Upper lobe of right lung (tissue), 1 donor: ENCODE results near the gene DUSP12. TPM values are rescaled to one million over a fixed set of nuclear protein-coding genes. Genes with fewer than 3 reads are reported as not detected.

Experiments
- ATAC-seq: fragments of 200-7000 bp; cut with Tn5 transposase; one replicate; pipeline ENCODE4 v1.9.1; 2020; ENCODE audit warnings: mild to moderate bottlenecking, moderate library complexity
- DNase-seq: peaks from one replicate; pipeline ENCODE4 v3.0.0-alpha.2; 2020
- H3K27ac ChIP-seq: fragments of 200-600 bp; one replicate; pipeline ENCODE4 v1.8.0; 2022
- H3K27me3 ChIP-seq: fragments of 200-600 bp; one replicate; pipeline ENCODE4 v1.8.0; 2022; ENCODE audit warnings: mild to moderate bottlenecking
- H3K36me3 ChIP-seq: fragments of 200-600 bp; one replicate; pipeline ENCODE4 v1.8.0; 2022
- H3K4me1 ChIP-seq: fragments of 200-600 bp; one replicate; pipeline ENCODE4 v1.8.0; 2022
- H3K4me3 ChIP-seq: fragments of 200-600 bp; one replicate; pipeline ENCODE4 v1.8.0; 2022; ENCODE audit warnings: mild to moderate bottlenecking
- H3K9me3 ChIP-seq: fragments of 200-600 bp; one replicate; pipeline ENCODE4 v1.8.0; 2022
- CTCF ChIP-seq: fragments of 200-600 bp; IDR thresholded peaks from one replicate; pipeline ENCODE4 v1.8.0; 2022; ENCODE audit warnings: antibody characterized with exemption
- intact Hi-C: fragments of 100-400 bp; cut with DNase I; formaldehyde crosslinking; loops from one replicate; pipeline ENCODE4 v1.11.0; 2022
- total RNA-seq: library from RNA; stranded (reverse); fragmentation: NEBNext Ultra II Directional; extraction: Animal tissue kit (Norgen Biotek cat#: 25700); gene quantifications from one replicate; pipeline ENCODE4 v1.2.1, GENCODE V29; 2021
- donor health status: DM: no; HTN: yes; CAD: no; lungs with severe emphysema.

The DUSP12 gene
- total RNA-seq, 1 donor from 2014 or later = 19.3 TPM

- no peak for TF ChIP-seq CTCF
- H3K36me3 ChIP-seq = no peaks in the 10 kb centered on the region
- H3K4me1 ChIP-seq = peaks cover 34% of the 10 kb centered on the region
- DNase-seq = no peak
- H3K27ac ChIP-seq = no peak overlapping the region
- no peaks in the 10 kb centered on the region for H3K27me3 ChIP-seq
- intact Hi-C loops = no loop called here
- no peak for ATAC-seq
- H3K4me3 ChIP-seq = no peak overlapping the region
- H3K9me3 ChIP-seq = no peaks in the 10 kb centered on the region
Observed at GRCh38 chr1:161770250-161770649, 20.7 kb downstream of the DUSP12 start.

- Histone ChIP-seq H3K36me3 (no peaks in the 10 kb centered on the region), H3K4me1 (peaks cover 34% of the 10 kb centered on the region), H3K27me3 (no peaks in the 10 kb centered on the region), H3K27ac (no peak overlapping the region), H3K9me3 (no peaks in the 10 kb centered on the region), H3K4me3 (no peak overlapping the region)
- ATAC-seq (no peak), DNase-seq (no peak)
- intact Hi-C loops = no loop called here
- TF ChIP-seq CTCF = no peak
Observed at GRCh38 chr1:161771161-161771560, 21.6 kb downstream of the DUSP12 start.

GRCh38 chr1:161771973-161772372 lies 22.4 kb downstream of the DUSP12 start:
- H3K36me3 ChIP-seq = no peaks in the 10 kb centered on the region
- peaks cover 33% of the 10 kb centered on the region for H3K4me1 ChIP-seq
- H3K9me3 ChIP-seq = no peaks in the 10 kb centered on the region
- no peak for TF ChIP-seq CTCF
- peak overlapping the region; percentile 4 for H3K27ac ChIP-seq
- no peak for DNase-seq
- no peak overlapping the region for H3K4me3 ChIP-seq
- intact Hi-C loops = no loop called here
- ATAC-seq = no peak
- H3K27me3 ChIP-seq = no peaks in the 10 kb centered on the region

- Histone ChIP-seq H3K4me1 (peaks cover 29% of the 10 kb centered on the region), H3K36me3 (no peaks in the 10 kb centered on the region), H3K9me3 (no peaks in the 10 kb centered on the region), H3K4me3 (no peak overlapping the region), H3K27ac (peak overlapping the region; percentile 4), H3K27me3 (no peaks in the 10 kb centered on the region)
- ATAC-seq (peak; percentile 85), DNase-seq (no peak)
- intact Hi-C loops = no loop called here
- TF ChIP-seq CTCF = no peak
Observed at GRCh38 chr1:161772397-161772796, 22.8 kb downstream of the DUSP12 start.

GRCh38 chr1:161773791-161774190 lies 24.2 kb downstream of the DUSP12 start:
- no peak for ATAC-seq
- no peaks in the 10 kb centered on the region for H3K27me3 ChIP-seq
- intact Hi-C loops = no loop called here
- no peak overlapping the region for H3K4me3 ChIP-seq
- peaks cover 19% of the 10 kb centered on the region for H3K4me1 ChIP-seq
- peaks cover 9% of the 10 kb centered on the region for H3K36me3 ChIP-seq
- no peak overlapping the region for H3K27ac ChIP-seq
- H3K9me3 ChIP-seq = no peaks in the 10 kb centered on the region
- DNase-seq = no peak
- TF ChIP-seq CTCF = no peak

- Histone ChIP-seq H3K27ac (no peak overlapping the region), H3K9me3 (no peaks in the 10 kb centered on the region), H3K4me1 (peaks cover 4% of the 10 kb centered on the region), H3K4me3 (no peak overlapping the region), H3K27me3 (no peaks in the 10 kb centered on the region), H3K36me3 (peaks cover 36% of the 10 kb centered on the region)
- DNase-seq (no peak), ATAC-seq (no peak)
- intact Hi-C loops = no loop called here
- TF ChIP-seq CTCF = no peak
Observed at GRCh38 chr1:161777261-161777660, 27.7 kb downstream of the DUSP12 start.
